SK-N-MC (cell line): ENCODE data around the gene MEF2D.

Experiments used
- EZH2 ChIP-seq: fragments of 200-600 bp; sonication (generic); IDR thresholded peaks from one replicate; pipeline ENCODE4 v1.6.1; 2017; ENCODE audit warnings: antibody characterized with exemption
- FOXP2 ChIP-seq: optimal IDR thresholded peaks from 2 replicates; pipeline ENCODE3; 2011; ENCODE audit warnings: mild to moderate bottlenecking, moderate library complexity; ENCODE audit not compliant: insufficient read depth; ENCODE audit errors: extremely low read length, control extremely low read depth
- POLR2AphosphoS5 ChIP-seq: IDR thresholded peaks from 2 replicates; pipeline ENCODE4 v1.6.1; 2012; ENCODE audit warnings: mild to moderate bottlenecking, low read depth, low read length, borderline replicate concordance

- TF ChIP-seq EZH2 (no peak), POLR2AphosphoS5 (no peak), FOXP2 (no peak)
Measured at GRCh38 chr1:156497078-156497742, 3.4 kb downstream of the MEF2D start.
